Inferior parietal cortex (tissue), 1 donor: ENCODE measurements around the gene GPR107.

ENCODE experiments used
- DNase-seq: peaks from one replicate; pipeline ENCODE4 v3.0.0-alpha.2; 2016; ENCODE audit errors: extremely low spot score

The GPR107 gene

GRCh38 chr9:130110166-130110565, 56.5 kb downstream of the GPR107 start:
- DNase-seq = no peak

GRCh38 chr9:130110596-130111021, 56.9 kb downstream of the GPR107 start:
- no peak for DNase-seq

- DNase-seq = no peak
Observed at GRCh38 chr9:130111786-130112537, 58.3 kb downstream of the GPR107 start.

DNA sequence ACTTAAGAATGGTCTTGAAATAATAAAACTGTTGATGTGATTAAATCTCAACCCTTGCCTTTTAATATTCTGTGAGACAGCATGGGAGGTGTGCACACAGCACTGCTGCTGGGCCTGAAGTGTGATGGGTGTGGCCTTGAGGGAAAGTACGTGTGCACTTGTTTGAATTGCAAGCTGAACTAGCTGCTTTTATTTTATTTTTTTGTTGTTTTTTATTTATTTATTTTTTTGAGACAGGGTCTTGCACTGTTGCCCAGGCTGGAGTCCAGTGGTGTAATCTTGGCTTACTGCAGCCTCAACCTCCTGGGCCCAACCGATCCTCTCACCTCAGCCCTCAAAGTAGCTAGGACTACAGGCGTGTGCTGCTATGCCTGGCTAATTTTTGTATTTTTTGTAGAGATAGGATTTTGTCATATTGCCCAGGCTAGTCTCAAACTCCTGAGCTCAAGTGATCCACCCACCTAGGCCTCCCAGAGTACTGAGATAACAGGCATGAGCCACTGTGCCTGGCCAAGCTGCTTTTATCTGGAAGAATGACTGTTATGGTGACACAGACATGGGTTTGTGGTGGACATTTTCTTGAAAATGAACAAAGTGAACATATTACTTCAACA, 58.9 kb downstream of the GPR107 start:
- DNase-seq = peak; percentile 13

GRCh38 chr9:130114741-130115140, 61.0 kb downstream of the GPR107 start:
- no peak for DNase-seq

GRCh38 chr9:130116346-130116745, 62.6 kb downstream of the GPR107 start:
- DNase-seq = no peak

DNA sequence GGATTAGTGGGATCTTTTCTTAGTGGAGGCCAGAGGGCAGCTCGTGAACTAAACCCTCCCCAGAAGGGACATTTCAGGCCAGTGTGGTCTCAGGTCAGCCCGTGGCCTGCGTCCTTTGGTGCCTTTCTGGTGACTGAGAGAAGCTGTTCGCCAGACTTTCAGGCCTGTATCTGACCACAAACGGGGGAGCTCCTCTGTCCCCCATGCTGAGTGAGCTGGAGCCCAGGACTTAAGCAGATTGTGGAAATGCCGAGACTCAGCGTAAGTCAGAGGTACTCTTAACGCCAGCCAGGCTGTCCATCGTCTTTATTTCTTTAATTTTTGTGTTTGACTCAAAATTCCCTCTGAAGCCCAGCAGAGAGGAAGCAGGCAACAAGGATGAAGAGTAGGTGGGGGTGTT, 63.7 kb downstream of the GPR107 start:
- no peak for DNase-seq

DNA sequence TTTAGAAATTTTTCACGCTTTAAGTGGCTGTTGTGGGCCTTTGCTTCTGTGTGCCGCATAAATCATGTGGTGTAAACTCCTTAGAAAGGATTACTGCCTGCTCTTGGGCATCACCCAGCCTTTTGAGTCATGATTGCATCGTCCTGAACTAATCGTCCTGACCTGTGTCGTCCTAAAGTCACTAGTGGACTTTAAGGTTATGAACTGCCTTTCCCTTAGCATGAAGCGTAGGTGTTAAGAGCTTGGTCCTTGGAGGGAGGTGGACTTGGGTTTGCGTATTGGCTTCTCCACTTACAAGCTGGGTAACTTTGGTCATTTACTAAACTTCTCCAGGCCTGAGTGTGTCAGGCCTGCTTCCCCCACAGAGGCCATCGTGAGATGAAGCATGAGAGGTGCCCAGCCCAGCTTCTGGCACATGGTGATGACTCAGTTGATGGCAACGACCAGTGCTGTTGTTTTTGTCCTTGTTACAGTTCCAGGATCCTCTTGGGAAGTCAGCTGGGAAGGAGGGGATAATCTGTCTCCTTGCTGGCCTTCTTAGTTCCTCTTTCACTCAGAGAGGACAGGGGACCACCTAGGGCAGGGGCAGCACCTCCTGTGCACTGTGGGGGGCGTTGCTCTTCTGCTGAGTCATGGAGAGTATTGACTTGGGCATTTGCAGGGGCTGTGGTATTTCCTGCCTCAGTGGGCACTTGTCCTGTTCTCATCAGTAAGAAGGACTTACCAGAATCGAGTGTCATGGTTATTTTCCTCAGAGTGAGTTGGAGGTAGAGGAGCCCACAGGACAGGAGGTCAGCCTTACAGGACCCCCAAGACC, 64.3 kb downstream of the GPR107 start:
- no peak for DNase-seq

- no peak for DNase-seq
Observed at GRCh38 chr9:130118841-130119518, 65.3 kb downstream of the GPR107 start.

DNA sequence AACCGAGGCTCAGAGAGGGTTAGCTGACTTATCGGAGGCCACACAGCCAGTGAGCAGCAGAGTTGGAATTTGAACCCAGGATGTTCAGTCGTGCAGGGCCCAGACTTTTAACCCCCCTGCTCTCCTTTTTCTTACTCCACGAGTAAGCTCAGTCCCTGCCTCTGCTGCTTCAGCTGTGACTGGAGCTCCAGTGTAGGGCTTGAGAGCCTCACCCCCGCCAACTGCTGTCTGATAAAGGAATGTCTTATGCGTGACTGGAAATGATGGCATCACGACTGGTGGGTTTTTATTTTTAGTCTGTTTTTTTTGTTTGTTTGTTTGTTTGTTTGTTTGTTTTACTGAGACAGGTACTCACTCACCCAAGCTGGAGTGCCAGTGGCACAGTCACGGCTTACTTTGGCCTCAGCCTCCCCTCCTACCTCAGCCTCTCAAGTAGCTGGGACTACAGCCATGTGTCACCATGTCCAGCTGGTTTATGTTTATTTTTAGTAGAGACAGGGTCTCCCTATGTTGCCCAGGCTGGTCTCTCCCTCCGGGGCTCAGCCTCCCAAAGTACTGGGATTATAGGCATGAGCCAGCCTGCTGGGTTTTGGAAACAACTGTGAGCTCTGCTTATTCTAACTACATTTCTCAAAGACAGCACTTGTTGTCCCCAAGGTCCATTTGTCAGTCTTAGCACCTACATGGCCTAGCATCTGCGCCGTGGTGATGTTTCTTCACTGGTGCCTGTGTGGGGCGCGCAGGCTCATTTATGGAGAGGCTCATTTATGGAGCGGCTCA, 66.0 kb downstream of the GPR107 start:
- no peak for DNase-seq

DNA sequence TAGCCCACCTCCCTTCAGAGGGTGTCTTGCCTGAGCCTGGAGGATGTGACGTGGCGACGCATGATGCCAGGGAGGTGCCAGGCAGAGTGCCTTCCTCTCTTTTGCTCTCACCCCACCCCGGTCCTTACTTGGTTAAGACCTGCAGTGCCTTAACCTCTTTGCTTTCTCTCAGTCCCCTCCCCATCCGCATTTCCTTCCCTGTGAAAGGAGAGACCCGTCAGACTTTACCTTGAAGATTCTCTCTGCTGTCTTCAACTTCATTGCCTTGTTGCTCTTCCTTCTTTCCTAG, 66.5 kb downstream of the GPR107 start:
- no peak for DNase-seq

DNA sequence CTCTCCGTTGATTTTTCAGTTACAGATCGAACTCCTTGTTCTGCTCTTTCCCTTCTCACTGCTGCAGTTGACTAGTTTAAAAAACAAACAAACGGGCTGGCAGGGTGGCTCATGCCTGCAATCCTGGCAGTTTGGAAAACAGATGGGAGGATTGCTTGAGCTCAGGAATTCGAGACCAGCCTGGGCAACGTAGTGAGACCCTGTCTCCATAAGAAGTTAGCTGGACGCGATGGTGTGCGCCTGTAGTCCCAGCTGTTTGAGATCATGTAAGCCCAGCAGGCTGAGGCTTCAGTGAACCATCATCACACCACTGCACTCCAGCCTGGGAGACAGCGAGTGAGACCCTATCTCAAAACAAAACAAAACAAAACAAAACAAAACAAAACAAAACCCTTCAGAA, 67.1 kb downstream of the GPR107 start:
- no peak for DNase-seq

DNA sequence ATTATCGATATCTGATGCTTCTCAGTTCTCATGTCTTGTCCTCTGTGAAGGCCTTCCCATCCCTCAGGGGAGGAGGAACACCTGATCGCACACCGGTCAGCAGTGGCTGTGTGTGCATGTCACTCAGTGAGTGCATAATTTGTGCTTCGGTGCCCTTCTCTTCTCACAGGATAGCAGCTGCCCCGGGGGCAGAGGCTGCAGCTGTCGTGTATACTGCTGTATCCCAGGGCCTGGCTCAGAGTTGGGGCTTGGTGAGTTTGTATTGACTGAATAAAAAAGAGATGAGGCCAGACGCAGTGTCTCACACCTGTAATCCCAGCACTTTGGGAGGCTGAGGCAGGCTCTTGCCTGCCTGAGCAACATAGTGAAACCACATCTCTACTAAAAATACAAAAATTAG, 68.8 kb downstream of the GPR107 start:
- DNase-seq = no peak

GRCh38 chr9:130124085-130124860, 70.6 kb downstream of the GPR107 start:
- no peak for DNase-seq

GRCh38 chr9:130126721-130127433, 73.2 kb downstream of the GPR107 start:
- DNase-seq = no peak

DNA sequence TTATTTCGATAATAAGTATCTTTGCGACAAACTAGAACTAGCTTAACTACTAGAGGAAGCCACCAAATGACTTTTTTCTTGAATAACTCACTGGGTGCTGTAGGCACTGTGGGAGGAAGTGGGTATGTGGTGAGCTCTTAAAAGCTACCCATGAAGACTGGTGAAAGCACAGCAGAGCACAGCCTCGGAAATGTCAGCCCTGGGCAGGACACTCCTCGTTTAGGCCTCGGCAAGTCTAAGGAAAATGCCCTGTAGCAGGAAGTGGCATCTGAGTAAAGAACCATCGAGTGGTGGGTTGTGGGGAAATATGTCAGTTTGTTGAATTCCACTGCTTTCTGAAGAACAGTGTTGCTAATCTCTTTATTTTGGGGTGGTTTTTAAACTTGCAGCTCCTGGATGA, 74.5 kb downstream of the GPR107 start:
- DNase-seq = no peak

- no peak for DNase-seq
Observed at GRCh38 chr9:130128733-130129431, 75.2 kb downstream of the GPR107 start.

DNA sequence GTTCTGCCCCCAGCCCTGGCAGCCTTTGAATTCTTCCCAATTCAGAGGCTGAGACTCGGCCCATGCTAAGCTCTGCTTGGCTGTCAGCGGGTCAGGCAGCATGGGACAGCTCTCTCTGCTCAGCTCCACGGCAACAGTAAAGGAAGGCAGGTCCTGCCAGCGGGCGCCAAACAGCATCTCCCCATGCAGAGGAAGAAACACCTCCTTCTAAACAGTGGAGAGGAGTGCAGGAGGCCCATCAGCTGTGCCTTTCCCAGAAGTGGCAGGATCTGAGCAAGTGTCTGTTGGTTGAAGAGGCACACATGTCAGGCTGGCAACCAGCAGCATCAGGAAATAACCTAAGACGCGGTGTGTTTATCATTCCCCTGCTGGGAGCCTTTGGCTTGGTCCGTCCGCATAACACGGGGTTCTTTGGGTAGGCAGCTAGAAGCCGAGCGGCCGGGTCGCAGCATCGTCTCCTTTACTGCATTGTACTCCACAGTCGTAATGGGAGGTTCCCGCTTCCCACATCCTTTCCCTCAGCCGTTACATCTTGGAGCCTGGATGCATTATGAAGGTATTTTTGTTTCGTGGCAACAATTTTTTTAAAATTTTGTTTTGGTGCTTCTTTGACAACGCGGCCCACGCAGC, 75.8 kb downstream of the GPR107 start:
- no peak for DNase-seq

GRCh38 chr9:130132746-130133145, 79.0 kb downstream of the GPR107 start:
- no peak for DNase-seq
